Neural crest cell (in vitro differentiated cells): Measurements from ENCODE around the gene SPATS2L. TPM values are rescaled to one million over a fixed set of nuclear protein-coding genes. Genes with fewer than 3 reads are reported as not detected.

Experiments used
- DNase-seq: peaks from one replicate; pipeline ENCODE4 v3.0.0; 2021; ENCODE audit warnings: low read depth, mixed read lengths, low spot score
- H3K27ac Mint-ChIP-seq: one replicate; pipeline ENCODE4 v1.8.0; 2021; ENCODE audit warnings: mild to moderate bottlenecking, mixed read lengths; ENCODE audit not compliant: unreplicated experiment
- H3K27me3 Mint-ChIP-seq: 2 replicates; pipeline ENCODE4 v1.8.0; 2021; ENCODE audit warnings: low read depth, mild to moderate bottlenecking, mixed read lengths
- H3K36me3 Mint-ChIP-seq: 2 replicates; pipeline ENCODE4 v1.8.0; 2021; ENCODE audit warnings: low read depth, mild to moderate bottlenecking, mixed read lengths
- H3K4me1 Mint-ChIP-seq: 2 replicates; pipeline ENCODE4 v1.8.0; 2021; ENCODE audit warnings: mixed read lengths
- H3K4me3 Mint-ChIP-seq: one replicate; pipeline ENCODE4 v1.8.0; 2021; ENCODE audit warnings: mild to moderate bottlenecking, mixed read lengths
- H3K9me3 Mint-ChIP-seq: 2 replicates; pipeline ENCODE4 v1.8.0; 2021; ENCODE audit warnings: mixed read lengths
- total RNA-seq: library from RNA; stranded (reverse); gene quantifications from 2 replicates; pipeline ENCODE4 v1.2.1, GENCODE V29; 2021
- TF ChIP-seq, protein P1 (sequence below): fragments of 200-600 bp; sonication (generic); conservative IDR thresholded peaks from 2 replicates; pipeline ENCODE4 v1.5.0; 2021; ENCODE audit warnings: antibody characterized with exemption, mild to moderate bottlenecking

Gene SPATS2L
- total RNA-seq, 1 donor from 2014 or later, result 24.9 TPM

DNA sequence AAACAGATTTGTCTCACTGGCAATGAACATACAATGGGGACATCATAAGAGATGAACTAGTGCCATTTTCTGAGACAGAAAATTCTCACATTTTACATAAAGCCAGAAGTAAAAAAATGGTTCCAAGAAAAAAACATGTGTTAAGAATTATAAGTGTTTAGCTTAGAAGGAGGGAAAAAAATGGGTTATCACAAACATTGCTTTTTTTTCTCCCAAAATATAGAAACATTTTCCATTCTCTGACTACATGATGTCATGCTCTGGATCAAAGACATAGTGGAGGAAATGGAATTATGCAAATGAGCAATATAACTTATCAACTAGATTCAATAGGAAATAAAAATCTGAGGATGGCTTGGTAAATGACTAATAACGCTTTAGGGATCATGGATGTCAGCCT lies 49.8 kb downstream of the SPATS2L start:
- TF ChIP-seq, protein P1, sequence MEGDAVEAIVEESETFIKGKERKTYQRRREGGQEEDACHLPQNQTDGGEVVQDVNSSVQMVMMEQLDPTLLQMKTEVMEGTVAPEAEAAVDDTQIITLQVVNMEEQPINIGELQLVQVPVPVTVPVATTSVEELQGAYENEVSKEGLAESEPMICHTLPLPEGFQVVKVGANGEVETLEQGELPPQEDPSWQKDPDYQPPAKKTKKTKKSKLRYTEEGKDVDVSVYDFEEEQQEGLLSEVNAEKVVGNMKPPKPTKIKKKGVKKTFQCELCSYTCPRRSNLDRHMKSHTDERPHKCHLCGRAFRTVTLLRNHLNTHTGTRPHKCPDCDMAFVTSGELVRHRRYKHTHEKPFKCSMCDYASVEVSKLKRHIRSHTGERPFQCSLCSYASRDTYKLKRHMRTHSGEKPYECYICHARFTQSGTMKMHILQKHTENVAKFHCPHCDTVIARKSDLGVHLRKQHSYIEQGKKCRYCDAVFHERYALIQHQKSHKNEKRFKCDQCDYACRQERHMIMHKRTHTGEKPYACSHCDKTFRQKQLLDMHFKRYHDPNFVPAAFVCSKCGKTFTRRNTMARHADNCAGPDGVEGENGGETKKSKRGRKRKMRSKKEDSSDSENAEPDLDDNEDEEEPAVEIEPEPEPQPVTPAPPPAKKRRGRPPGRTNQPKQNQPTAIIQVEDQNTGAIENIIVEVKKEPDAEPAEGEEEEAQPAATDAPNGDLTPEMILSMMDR, result no peak
- Mint-ChIP-seq H3K27me3 (peaks cover 33% of the 10 kb centered on the region), H3K27ac (no peak overlapping the region), H3K4me3 (no peak overlapping the region), H3K9me3 (no peaks in the 10 kb centered on the region), H3K4me1 (peaks cover 23% of the 10 kb centered on the region), H3K36me3 (no peaks in the 10 kb centered on the region)
- DNase-seq, result no peak

- peaks cover 20% of the 10 kb centered on the region for H3K4me1 Mint-ChIP-seq
Observed at GRCh38 chr2:200356857-200357384, 50.4 kb downstream of the SPATS2L start.

DNA sequence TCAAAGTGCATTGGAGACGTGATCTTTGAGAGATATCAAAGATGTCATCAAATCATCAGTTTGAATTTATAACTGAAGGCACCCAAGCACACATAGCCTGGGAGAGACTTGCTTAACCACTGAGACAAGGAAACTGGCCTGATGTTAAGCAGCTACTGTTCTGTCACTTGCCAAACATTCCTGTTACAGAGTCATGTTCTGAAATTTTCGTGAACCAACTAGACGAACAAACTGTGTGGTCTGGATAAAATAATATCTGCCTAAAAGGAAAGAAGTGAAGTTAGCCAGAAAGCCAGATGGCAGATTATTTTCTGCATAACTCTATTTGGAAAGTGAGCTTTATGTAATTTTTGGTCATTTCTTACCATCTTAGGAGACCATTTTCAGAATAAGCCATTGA lies 51.4 kb downstream of the SPATS2L start:
- TF ChIP-seq, protein P1, result no peak
- H3K27ac Mint-ChIP-seq, result no peak overlapping the region
- H3K9me3 Mint-ChIP-seq, result no peaks in the 10 kb centered on the region
- no peaks in the 10 kb centered on the region for H3K36me3 Mint-ChIP-seq
- no peak for DNase-seq
- H3K4me3 Mint-ChIP-seq, result no peak overlapping the region
- peaks cover 44% of the 10 kb centered on the region for H3K27me3 Mint-ChIP-seq
- H3K4me1 Mint-ChIP-seq, result peaks cover 20% of the 10 kb centered on the region

More at GRCh38 chr2:200356857-200357384, 50.4 kb downstream of the SPATS2L start:
- peaks cover 36% of the 10 kb centered on the region for H3K27me3 Mint-ChIP-seq
- H3K9me3 Mint-ChIP-seq, result no peaks in the 10 kb centered on the region
- TF ChIP-seq, protein P1, result no peak
- no peaks in the 10 kb centered on the region for H3K36me3 Mint-ChIP-seq
- H3K27ac Mint-ChIP-seq, result no peak overlapping the region
- no peak for DNase-seq
- no peak overlapping the region for H3K4me3 Mint-ChIP-seq

DNA sequence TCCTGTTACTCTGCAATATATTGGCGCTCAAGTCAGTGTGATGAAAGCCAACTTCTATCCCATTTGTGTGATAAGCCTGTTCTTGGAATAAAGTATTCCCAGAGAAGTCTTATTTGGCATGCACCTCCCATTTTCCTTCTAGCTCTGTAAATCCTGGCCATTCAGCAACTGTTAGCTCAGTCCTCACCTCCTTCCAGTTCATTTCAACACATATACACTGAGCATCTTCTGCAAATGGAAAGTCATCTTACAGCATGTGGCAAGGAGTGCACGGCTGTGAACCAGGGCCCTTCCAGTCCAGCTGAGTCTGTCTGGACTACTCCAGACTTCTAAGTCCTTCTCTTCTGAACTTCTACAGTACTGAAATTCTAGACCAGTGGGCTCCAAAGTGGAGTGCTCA lies 53.1 kb downstream of the SPATS2L start:
- Mint-ChIP-seq H3K4me1 (peaks cover 19% of the 10 kb centered on the region), H3K36me3 (no peaks in the 10 kb centered on the region), H3K27me3 (peaks cover 58% of the 10 kb centered on the region), H3K9me3 (no peaks in the 10 kb centered on the region), H3K4me3 (no peak overlapping the region), H3K27ac (no peak overlapping the region)
- no peak for DNase-seq
- TF ChIP-seq, protein P1, result no peak

DNA sequence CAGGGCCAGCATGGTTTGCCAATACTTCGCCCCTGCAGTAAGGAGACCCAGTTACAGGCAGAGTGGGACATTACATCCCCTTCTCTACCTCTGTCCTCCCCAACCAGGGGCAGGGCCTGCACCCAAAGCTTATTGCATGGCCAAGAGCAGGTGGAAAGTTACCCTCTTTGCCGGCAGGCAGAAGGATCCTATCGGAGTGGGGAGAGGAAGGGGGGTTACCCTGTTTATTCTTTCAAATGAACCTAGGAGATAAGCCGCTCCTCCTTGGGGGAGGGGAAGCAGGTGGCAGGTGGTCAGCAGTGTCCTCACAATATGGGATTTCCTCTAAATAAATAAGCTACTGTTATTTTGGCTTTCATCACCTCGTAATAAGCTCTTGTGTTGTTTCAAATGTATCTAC lies 53.9 kb downstream of the SPATS2L start:
- TF ChIP-seq, protein P1, result no peak
- Mint-ChIP-seq H3K9me3 (no peaks in the 10 kb centered on the region), H3K4me3 (no peak overlapping the region), H3K27me3 (peaks cover 66% of the 10 kb centered on the region), H3K36me3 (no peaks in the 10 kb centered on the region), H3K27ac (no peak overlapping the region), H3K4me1 (peaks cover 12% of the 10 kb centered on the region)
- DNase-seq, result no peak
